IMR-90 (cell line): ENCODE results near the gene AKAP7.

Experiments
- POLR2A ChIP-seq: IDR thresholded peaks from 2 replicates; pipeline ENCODE4 v1.6.1; 2012; ENCODE audit warnings: mild to moderate bottlenecking, low read depth, low read length
- RAD21 ChIP-seq: IDR thresholded peaks from 2 replicates; pipeline ENCODE4 v1.6.1; 2012; ENCODE audit warnings: low read length, improper control_type of control experiment
- RFX5 ChIP-seq: IDR thresholded peaks from 2 replicates; pipeline ENCODE4 v1.8.0; 2012; ENCODE audit warnings: low read depth, mild to moderate bottlenecking, low read length, moderate library complexity
- TF ChIP-seq, protein P1 (sequence below): fragments of 150-350 bp; IDR thresholded peaks from 2 replicates; pipeline ENCODE4 v1.6.1; 2017; ENCODE audit warnings: mild to moderate bottlenecking, antibody characterized with exemption, low read length, low read depth
- TF ChIP-seq, protein P2 (sequence below): conservative IDR thresholded peaks from 2 replicates; pipeline ENCODE4 v1.5.1; 2012; ENCODE audit warnings: mild to moderate bottlenecking, low read depth, low read length, improper control_type of control experiment

DNA sequence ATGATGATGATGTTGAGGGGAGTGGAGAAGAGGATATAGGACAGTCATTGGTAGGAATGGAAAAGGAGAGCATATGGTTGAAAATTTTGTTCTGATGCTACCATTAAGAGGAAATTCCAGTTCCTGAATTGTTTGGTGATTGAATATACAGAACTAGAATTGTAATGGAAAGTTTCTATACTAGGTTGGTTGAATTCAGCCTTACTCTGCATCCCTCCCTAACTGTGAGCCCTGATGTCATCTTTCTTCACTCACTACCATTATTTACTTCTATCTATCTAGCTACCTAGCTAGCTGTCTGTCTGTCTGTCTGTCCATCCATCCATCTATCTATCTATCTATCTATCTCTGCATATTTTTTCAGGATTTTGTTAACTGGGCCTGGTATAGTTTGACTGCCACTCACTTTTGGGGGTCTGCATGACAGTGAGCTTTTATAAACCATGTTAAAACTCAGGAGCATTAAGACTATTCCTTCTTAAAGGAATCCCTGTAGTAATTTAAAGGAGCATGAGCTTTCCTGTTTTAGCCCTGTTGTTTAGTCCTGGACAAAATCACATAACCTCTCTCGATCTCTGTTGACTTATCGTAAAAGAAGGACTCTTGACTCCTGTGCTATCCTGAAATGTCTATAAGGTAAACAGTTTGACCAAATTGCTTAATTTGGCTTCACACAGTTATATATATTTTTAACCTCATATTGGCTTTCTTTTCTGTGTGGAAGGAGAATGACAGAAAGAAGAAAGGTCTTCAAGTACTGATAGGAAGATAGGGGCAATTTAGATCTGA is 71.4 kb downstream of the AKAP7 start:
- TF ChIP-seq POLR2A = no peak
- TF ChIP-seq, protein P1, sequence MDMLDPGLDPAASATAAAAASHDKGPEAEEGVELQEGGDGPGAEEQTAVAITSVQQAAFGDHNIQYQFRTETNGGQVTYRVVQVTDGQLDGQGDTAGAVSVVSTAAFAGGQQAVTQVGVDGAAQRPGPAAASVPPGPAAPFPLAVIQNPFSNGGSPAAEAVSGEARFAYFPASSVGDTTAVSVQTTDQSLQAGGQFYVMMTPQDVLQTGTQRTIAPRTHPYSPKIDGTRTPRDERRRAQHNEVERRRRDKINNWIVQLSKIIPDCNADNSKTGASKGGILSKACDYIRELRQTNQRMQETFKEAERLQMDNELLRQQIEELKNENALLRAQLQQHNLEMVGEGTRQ = no peak
- TF ChIP-seq RAD21 = no peak
- TF ChIP-seq, protein P2, sequence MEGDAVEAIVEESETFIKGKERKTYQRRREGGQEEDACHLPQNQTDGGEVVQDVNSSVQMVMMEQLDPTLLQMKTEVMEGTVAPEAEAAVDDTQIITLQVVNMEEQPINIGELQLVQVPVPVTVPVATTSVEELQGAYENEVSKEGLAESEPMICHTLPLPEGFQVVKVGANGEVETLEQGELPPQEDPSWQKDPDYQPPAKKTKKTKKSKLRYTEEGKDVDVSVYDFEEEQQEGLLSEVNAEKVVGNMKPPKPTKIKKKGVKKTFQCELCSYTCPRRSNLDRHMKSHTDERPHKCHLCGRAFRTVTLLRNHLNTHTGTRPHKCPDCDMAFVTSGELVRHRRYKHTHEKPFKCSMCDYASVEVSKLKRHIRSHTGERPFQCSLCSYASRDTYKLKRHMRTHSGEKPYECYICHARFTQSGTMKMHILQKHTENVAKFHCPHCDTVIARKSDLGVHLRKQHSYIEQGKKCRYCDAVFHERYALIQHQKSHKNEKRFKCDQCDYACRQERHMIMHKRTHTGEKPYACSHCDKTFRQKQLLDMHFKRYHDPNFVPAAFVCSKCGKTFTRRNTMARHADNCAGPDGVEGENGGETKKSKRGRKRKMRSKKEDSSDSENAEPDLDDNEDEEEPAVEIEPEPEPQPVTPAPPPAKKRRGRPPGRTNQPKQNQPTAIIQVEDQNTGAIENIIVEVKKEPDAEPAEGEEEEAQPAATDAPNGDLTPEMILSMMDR = no peak
- no peak for TF ChIP-seq RFX5
